Fibroblast of skin of back (primary cell): ENCODE results near the gene NKX2-4.

Experiments
- DNase-seq: peaks from one replicate; pipeline ENCODE4 v3.0.0-alpha.2; 2013

Gene NKX2-4

DNA sequence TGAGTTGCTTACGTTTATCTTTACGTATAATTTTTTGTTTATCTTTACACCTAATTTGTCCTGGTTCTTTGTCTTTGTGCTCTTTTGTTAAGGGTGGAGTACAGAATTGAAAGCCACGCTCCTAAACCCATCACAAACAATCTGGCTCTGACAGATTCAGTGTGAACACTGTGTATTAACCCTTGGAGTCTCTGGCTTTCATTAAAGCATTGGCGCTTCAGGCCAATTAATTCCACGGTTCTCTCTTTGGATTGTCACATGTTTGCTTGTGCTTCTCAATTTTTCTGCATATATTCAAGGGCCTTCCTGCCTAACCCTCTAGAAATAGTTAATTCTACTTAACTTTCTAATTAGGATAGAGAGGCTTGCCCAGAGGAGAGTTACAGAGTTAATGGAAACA is 38.6 kb downstream of the NKX2-4 start:
- DNase-seq: no peak

DNA sequence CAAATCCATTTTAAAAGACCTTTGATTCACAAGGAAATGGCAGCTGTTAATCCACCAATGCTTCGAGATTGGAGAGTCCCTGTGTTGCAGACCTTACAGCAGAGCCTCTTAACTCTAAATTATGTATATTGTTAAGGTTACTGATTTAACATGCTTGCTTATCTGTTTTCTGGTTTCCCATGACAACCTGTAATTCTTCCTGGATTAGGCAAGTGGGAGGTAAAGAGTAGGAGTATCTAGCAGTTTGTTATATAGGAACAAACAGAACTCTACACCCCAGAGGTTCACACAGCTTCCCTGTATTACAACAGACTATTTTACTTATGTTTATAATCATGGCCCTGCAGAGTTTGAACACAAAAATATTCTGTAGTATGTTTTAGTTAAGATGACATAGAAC is 39.5 kb downstream of the NKX2-4 start:
- DNase-seq: no peak

GRCh38 chr20:21356386-21356785 is 40.9 kb downstream of the NKX2-4 start:
- DNase-seq: peak; percentile 33

DNA sequence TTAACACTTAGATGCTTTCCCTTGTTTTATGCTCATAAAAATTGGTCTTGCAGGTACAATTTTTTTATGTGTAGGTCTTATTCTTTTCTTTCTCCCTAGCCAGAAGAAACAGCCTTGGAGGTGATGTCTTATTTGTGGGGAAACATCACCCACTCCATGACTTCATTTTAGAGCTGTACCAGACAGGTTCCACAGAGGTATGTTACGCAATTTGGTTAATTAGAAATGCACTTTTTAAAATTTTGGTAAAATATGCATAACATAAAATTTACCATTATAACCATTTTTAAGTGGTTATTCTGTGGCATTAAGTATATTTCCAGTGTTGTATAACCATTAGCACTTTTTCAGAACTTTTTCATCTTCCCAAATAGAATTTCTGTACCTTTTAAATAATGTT is 41.3 kb downstream of the NKX2-4 start:
- no peak for DNase-seq

GRCh38 chr20:21353236-21353635 is 44.1 kb downstream of the NKX2-4 start:
- peak; percentile 32 for DNase-seq

- DNase-seq: peak; percentile 74
These were observed 44.6 kb downstream of the NKX2-4 start for GRCh38 chr20:21352703-21353102.
